Measurements from ENCODE around the gene PRKAG1.

Gene PRKAG1

DNA sequence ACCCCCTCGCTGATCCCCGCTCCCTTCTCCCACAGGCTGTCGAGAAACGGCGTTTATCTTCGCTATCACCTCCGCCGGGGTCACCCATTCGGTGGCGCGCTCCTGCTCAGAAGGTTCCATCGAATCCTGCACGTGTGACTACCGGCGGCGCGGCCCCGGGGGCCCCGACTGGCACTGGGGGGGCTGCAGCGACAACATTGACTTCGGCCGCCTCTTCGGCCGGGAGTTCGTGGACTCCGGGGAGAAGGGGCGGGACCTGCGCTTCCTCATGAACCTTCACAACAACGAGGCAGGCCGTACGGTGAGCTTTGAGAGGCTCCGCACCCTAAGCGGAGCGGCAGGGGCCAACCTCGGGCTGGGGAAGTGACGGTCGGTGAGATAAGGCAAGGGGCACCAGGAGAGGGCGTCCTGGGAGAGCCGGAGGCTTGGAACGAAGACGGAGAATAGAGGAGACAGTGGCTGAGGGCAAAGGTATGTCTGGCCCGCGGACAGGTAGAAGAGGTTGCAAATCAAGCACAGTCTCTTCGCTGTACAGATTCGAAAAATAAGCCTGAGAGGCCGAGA, 38.1 kb downstream of the PRKAG1 start:
- DNase-seq: no peak

DNA sequence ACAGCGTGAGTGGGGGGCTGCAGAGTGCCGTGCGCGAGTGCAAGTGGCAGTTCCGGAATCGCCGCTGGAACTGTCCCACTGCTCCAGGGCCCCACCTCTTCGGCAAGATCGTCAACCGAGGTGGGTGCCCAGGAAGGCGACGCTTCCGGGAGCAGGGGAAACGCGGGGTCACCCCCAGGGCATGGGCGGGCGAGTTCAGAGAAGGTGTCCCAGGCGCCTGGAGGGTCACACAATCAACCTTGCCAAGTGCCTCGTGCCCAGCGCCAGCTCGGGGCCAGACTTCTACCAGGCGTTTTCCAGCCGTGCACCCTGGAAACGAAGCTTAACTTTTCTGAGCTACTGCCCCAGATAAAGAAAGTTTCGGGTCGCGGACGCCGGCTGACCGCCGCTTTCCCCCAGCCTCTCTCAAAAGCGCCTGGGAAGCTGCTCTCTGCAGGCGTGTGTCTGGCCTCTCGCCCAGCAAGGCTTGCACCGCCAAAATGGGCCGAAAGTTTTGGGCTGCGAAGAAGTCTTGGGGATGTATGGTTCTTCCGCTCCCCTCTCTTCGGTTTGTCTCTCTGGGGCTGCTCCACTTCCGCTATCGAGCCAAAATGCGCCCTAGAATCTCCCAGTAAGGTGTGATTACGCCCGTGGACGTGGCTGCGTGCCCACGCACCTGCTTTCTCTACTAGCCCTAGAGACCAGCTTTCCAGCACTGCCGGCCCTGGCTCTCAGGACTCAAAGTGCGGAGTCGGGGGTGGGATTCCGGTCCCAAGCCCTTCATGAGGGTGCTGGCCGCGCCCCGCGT, 38.8 kb downstream of the PRKAG1 start:
- DNase-seq: no peak

DNA sequence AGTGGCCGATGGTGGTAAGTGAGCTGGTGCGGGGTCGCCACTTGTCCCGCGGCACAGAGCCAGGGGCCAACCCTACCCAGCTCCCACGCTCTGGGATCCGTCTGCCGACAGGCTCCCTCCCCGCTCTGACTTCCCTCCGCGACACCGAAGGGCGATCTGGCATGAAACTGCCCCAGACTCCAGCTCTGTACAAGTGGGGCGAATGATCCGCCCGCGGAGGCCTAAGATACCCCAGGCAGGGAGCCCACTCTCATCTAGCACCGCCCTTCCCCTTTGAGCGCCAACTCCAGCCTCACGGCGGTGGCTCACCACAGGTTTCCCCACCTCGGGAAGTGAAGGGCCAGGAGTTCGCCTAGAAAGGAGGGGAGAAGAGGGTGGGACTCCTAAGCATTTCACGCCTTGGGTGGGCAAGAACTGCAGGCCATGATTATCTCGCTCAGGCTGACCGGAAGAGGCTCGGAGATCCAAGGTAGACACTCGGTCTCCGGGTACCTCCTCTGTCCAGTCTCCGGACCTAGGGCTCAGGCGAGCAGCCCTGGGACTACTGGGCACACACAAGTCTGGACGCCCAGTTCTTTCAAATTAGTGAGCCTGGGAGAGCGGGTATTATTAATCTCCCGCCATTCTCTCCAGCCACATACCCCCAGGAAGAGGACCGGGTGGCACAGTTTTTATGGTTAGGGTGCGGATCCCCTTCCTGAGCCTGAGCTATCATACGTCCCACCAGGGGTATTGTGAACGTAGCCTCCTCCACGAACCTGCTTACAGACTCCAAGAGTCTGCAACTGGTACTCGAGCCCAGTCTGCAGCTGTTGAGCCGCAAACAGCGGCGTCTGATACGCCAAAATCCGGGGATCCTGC, 39.6 kb downstream of the PRKAG1 start:
- no peak for DNase-seq

DNA sequence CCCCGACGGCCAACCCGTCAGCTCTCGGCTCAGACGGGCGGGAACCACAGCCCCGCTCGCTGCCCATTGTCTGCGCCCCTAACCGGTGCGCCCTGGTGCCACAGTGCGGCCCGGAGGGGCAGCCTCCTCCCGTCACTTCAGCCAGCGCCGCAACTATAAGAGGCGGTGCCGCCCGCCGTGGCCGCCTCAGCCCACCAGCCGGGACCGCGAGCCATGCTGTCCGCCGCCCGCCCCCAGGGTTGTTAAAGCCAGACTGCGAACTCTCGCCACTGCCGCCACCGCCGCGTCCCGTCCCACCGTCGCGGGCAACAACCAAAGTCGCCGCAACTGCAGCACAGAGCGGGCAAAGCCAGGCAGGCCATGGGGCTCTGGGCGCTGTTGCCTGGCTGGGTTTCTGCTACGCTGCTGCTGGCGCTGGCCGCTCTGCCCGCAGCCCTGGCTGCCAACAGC, 40.3 kb downstream of the PRKAG1 start, which contains the start of gene WNT1:
Gene WNT1, plus strand, starts transcription at position 32 of the 450 bp plus-strand sequence. Its CDS starts 329 bp downstream, at position 361.
- no peak for DNase-seq

DNA sequence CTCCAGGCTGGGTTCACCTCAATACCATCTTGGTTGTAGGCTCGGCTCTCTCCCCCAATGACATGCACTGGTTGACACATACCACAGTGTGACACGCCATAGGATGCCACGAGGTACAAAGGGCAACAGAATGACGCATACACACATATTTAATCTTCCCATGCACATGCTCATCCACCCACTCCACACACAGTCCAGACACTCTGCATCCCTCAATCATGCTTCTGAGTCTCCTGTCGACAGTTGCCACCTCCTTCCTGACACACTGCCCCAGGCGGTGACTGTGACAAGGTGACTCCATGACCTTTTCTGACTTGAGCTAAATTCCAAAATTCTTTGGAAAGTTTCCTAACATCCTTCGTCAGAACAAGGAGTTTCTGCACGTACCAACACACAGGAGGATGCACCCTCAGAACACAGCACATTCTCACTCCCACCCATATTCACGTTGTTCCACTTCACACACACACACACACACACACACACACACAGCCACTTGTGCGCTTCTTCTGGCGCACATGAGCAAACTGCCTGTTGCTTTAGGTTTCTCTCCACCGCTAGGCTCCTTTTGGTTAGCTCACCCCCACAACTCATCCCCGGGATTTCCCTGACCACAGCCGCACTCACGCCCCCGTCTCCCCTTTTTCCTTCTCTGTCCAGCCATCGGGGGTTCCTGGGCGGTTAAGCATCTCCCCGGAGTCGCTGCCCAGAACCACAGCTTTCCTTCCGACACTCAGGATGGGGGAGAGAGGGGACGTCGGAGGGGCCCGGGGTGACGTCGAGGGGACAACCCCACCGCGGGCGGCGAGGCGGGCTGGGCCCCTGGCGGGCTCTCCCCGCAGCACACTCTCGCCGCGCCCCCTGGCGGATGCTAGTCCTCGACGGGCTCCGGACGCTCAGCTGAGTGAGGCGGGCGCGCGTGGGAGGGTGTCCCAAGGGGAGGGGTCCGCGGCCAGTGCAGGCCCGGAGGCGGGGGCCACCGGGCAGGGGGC, 41.0 kb downstream of the PRKAG1 start:
- DNase-seq: no peak

DNA sequence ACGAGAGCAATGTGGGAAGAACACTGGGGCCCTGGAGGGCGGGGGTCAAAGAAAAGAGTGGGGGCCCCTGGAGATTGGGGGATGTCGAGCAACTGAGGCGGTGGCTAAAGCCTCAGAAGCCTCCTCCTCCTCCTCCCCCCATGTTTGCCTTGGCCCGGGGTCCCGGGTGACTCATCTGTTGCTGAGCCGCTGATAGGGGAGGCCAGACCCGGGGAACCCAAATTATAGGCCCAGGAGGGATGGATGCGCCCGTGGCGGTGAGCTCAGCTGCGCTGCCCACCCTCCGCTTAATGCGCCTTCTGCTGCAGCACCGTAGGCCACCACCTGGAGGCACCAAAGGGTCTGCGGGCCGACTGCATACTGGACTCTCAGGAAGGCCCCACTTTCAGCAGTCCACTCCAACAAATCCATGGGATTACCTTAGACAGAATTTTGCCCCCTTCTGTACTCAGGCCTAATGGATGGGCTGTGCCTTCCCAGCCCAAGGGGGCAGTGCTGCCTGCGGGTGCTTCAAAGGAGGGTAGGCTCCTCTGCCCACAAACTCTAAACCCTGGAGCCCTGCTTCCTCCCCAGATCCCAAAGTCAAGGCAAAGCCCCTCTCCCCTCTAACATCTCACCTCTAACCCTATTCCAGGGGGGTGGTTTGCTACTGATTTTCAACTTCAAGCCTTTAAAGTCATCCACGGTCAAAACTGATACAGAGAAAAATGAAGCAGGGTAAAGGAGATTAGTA, 44.5 kb downstream of the PRKAG1 start:
- no peak for DNase-seq

DNA sequence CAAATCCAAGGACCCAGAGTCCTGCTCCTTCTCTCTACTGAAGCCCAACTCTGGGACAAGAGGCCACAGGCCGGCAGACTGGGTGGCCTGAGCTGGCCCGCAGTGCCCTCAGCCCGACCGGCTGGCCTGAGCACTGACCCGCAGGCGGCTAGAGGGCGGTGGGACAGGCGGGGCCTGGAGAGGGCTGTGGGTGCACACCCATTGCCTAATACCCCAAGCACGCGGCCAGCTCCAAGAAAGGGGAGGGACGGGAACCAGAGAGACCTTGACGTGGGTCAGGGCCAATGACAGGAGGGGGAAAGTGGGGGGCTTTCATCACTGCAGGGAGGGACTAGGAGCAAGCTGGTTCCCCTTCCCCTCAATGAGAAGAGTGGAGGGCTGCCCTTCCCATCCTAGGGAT, 45.0 kb downstream of the PRKAG1 start:
- no peak for DNase-seq

DNA sequence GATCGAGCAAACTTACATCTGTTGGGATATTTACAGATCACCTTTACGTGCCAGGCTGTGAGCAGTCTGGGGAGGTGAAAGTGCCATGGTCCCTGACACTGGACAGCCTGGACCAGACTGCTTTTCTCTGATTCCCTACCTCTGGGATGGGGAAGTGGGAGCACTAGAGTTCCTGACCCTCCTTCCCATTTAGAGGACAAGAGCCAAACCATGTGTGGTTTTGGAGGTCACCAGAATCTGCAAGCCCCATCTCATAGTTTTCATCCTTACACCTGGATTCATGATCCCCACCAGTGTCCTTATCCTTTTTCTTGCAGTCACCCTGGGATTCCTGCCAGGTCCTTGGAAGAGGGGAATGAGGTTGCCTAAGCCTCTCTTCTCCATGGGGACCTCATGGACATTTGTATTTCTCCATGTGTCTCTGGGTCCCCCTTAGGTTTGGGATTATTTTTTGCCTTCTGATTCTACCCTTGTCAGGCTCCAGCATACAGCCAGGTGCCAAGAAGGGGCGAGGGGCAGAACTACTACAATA, 45.6 kb downstream of the PRKAG1 start:
- DNase-seq: no peak

DNA sequence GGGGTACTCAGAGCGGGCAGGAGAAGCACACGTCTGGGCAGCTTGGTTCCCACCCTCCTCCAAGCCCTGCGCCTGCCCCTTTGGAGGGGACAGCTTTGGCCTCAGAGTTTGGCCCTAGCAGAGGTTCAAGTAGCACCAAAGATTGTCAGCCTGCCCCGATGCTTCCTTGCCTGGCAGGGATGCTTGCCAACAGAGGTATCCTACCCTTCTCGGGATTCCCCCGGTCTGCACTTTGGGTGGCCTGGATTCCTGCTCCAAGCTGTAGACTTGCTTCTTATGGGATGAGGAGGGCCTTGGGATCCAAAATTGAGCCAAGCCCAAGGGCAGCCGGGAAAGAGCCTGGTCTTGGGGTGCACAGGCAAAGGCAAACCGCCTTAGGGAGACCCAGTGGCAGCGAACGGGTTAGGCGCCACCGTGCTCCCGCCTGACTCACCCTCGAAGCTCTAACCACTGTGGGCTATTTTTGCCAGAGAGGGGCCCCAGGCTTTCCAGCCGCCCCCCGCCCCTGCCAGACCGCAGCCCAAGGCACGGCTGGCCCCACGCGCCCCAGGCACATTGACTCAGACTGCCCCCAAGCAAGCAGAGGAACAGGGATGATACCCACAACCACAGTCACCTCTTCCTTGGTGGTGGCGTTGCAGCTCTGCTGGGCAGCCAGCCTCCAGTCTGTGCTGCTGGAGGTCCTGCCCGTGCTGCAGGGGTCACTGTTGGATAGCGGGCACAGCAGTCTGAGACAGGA, 46.2 kb downstream of the PRKAG1 start:
- no peak for DNase-seq

DNA sequence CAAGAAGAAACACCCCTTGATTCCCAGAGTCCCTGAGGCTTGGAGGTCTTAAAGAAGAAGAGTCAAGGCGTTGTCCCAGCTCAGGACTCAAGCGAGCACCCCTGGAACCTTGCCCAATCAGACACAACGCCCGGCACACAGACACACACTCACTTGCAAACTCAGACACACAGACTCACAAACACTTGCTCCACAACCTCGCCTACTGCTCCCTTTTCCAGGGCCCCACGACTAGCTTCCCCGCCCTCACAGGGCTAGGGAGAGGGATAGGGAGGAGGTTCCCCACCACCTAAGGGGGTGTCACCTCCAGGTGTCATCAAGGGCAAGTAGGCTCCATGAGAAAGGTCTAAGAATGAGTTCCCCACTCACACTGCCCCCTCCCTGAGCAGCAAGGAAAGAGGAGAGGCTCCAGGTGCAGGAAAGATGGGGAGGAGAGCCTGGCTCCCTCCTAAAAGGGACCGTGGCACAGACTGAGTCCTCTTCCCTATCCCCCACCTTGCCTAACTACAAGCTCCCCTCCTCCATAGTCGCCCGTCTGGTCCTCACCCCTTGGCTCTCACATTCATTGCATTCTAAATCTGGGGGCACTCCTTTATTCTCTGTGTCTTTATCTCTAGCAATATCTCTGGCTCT, 47.8 kb downstream of the PRKAG1 start:
- no peak for DNase-seq

DNA sequence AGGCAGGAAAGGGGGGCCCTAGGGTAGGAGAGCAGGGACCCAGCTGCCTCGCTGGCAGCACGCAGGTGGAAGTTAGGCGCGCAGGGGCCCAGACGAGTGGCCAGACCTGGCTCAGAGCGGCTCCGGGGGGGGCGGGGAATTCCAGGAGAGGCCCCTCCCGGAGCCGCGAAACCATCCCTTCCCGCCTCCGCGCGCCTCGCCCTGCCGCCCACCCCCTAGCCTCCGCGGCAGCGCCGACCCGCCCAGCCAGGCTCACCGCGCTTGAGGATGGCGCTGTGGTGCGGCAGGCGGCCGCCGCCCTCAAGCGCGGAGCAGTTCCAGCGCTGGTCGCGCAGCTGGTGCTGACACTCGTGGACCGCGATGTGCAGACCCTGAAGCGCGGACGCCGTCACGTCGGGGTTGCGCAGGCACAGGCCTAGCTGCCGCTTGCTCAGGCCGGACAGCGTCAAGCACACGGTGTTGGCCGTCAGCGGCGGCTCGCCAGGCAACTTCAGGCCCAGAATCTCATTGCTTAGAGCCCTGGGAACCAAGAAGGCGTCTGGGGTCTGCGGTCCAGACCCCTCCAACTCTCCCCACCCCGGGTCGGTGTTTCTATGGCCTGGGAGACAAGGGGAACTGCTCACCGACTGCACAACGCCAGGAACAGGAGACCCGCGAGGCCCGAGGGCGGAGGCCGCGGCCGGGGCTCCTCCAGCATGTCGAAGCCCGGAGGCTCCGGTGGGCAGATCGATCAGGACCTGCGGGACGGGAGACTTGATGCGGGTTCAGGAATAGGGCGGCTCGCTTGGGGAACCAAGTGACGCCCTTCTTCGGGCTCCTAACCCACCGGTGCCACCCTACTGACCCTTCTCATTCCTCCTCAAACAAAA, 48.5 kb downstream of the PRKAG1 start:
- no peak for DNase-seq

DNA sequence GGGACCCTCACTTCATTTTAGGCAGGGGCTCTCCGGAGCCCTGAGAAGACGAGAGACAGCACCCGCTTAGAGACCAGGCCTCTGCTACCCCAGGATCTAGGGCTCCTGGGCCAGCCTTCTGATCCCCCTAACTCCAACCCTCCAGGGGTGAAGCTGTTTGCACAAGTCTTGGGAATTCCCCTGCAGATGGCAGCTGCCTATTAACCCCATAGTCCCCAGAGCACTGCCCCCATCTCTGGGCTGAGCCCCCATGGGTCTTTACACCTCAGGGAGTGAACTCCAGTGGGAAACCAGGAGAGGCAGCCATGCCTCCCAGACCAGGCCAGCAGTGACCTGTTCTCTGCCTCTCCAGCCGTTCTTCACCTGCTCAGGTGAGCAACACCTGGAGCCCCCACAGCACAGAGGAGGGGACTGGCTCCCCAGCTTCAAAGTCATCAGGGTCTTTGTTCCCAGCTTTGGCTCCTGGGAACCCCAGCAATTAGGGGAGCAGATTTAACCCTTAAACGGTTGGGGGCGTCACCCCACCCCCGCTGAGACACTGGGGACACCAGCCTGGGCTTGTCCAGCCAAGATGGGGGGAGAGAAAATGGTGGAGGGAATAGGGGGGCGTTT, 49.3 kb downstream of the PRKAG1 start:
- DNase-seq: no peak

DNA sequence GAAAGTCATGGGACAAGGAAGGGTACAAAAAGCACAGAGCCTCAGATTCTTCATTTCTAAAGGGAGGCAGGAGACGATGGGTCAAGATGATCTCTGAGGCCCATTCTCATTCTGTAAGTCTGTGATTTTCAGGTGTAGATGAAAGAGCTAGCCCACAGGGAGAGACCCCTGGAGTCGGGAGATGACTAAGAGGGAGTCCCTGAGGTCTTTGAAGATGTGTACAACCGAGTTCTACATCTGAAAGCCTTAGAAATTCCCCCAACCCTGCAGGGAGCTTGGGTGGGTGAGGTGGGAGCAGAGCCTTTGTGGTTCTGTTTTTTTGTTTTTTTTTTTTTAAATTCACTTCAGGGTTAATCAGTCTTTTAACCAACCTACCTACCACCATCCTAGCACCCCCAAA, 50.1 kb downstream of the PRKAG1 start:
- no peak for DNase-seq

DNA sequence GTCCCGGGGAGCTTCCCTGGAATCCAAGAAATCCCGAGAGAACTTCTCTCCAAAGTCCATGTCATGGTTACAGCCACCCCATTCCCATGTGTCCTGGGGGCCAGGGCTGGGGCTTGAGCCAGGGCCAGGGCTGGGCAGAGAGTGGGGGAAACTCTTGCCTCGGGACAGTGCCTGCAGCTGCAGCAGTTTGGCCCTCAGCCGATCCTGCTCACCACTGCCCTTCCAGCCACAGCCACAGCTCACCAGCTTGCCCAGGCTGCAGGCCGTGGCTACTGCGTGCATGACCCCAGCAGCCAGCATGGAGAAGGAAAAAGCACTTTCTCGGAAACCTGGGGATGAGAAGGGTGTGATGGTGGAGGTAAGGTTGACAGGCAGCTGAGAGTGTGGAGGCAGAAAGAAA, 50.6 kb downstream of the PRKAG1 start:
- no peak for DNase-seq

DNA sequence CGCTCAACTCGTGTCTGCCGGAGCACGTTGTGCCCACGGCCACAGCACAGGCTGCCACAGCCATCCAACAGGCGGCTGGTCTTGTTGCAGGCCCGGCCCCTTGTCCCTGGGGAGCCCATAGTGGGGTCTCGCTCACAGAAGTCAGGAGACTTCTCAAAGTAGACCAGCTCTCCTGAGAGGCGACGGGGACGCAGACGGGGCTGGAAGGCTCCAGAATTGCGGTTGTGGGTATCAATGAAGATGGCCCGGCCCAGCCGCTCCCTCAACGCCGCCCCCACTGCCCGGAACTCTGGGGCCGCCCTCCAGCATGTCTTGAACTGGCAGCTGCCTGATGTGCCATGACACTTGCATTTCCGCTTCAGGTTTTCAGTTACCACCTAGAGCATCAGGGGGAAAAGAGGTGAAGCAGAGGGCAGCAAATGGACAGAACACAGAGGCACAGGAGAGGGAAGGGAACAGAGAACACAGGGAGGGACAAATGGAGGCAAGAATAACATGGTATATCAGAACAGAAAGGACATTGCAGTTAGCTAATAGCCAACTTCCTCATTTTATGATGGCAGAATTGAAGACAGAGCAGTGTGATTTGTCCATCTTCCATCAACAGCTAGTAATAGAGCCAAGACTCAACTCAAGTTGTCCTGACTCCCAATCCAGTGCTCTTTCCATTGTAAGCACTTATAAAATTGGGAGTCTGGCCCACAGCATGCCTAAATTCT, 52.2 kb downstream of the PRKAG1 start:
- DNase-seq: no peak

DNA sequence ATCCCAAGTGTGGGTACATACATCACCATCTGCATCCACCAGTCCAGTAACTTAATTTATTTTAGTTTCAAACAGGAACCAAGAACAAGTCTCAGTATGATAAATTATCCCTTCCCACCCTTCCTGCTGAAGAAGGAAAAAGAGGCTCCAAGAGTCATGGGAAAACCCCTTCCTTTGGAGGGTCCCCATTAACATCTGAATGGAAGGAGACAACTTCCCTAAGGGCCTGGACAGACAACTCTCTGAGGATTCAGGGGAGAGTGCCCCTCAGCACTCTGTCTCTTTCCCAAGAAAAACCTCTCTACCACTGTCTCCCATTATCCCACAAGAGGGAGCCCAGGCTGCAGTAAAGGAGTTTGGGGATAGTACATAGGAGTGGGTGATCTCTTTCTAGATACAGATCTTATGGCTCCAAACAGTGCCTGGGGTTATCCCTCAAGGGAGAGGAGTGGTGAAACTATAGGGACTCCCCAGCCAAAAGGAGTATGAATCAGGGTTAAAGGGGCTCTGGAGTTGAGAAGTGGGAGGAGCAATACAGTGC, 53.2 kb downstream of the PRKAG1 start:
- DNase-seq: no peak

DNA sequence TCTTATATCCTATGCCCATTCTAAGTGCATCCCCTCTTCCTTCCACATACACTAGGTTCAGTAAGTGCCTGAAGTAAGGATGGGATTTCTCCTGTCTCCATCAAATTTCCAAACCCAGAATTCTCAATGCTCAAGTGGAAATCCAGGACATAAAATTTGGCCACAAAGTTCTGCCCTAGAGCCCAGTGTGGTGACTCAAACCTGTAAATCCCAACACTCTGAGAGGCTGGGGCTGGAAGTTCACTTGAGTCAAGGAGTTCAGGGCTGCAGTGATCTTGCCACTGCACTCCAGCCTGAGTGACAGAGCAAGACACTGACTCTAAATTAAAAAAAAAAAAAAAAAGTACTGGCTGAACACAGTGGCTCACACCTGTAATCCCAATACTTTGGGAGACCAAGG, 56.8 kb downstream of the PRKAG1 start:
- no peak for DNase-seq

DNA sequence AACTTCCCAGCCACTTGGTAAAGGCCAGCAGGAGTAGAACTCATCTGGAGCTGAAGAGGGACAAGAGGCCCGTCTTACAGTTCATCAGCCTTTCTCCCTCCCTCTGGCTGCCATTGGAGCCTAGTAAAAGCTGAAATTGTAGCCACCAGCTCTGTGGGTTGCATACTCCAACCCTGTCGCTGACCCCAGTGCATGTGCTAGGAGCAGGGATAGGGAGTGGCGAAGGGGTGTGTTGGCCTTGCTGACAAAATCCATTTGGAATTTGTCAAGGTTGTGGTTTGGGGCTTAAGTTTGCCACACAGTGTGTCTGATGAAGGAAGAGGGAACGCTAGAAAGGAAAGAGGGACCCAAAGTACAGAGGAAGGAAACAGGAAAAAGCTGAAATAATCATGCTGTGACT, 57.2 kb downstream of the PRKAG1 start:
- no peak for DNase-seq

Data from NCI-H2029 (cell line).